Activated naive CD8-positive, alpha-beta T cell treated with anti-CD3 and anti-CD28 coated beads, Interleukin-2, amount 50 U/mL, for 24 hours (primary cell): ENCODE results near the gene TMTC4.

Experiments used
- ATAC-seq: fragments of 150-1000 bp; cut with Tn5 transposase; one replicate; pipeline ENCODE4 v1.10.0; 2021
- DNase-seq: peaks from one replicate; pipeline ENCODE4 v3.0.0; 2021
- H3K27ac Mint-ChIP-seq: one replicate; pipeline ENCODE4 v1.8.0; 2021; ENCODE audit warnings: mild to moderate bottlenecking, mixed read lengths
- H3K27me3 Mint-ChIP-seq: one replicate; pipeline ENCODE4 v1.8.0; 2021; ENCODE audit warnings: mixed read lengths
- H3K36me3 Mint-ChIP-seq: one replicate; pipeline ENCODE4 v1.8.0; 2021; ENCODE audit warnings: low read depth, mixed read lengths
- H3K4me1 Mint-ChIP-seq: one replicate; pipeline ENCODE4 v1.8.0; 2021; ENCODE audit warnings: mixed read lengths
- H3K4me3 Mint-ChIP-seq: one replicate; pipeline ENCODE4 v1.8.0; 2021; ENCODE audit warnings: mild to moderate bottlenecking, moderate library complexity, mixed read lengths
- H3K9me3 Mint-ChIP-seq: one replicate; pipeline ENCODE4 v1.8.0; 2021; ENCODE audit warnings: mixed read lengths

Gene TMTC4

DNA sequence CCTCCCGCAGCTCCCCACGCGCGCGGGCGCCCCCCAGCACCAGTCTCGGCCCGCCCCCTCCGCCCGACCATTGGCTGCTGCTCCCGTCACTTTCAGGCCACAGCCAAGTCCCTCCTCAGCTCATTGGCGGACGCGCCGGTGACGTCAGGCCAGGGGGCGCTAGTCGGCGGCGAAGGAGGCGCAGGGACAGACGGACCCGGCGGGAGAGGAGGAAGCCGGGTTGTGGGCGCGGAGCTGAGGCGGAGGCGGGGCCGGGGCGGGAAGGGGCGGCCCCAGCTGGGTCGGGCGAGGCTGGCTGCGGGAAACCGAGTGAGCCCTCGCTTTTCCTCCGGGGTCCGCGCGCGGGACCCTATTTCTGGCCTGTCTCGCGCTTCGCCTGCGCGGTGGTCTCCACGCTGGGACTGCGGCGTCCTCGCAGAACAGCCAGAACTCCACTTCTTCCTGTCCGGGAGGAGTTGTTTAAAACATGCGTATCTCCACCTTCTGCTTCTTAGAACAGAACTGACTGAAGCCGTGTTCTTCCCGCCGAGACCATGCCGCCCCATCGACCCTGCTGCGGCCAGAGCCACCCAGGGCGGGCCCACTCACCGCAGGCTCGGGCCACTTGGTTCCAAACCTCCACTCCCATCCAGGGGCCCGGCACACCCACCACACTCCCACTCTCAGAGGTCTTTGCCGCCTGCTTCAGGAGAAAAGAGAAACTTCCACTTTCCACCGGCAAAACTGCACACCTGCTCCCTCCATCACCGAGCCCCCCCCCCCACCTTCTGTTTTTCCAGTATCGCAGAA, 471 bp upstream of the TMTC4 start:
- H3K4me3 Mint-ChIP-seq = peak overlapping the region; percentile 79
- no peaks in the 10 kb centered on the region for H3K9me3 Mint-ChIP-seq
- H3K27ac Mint-ChIP-seq = peak overlapping the region; percentile 66
- H3K4me1 Mint-ChIP-seq = peaks cover 26% of the 10 kb centered on the region
- ATAC-seq = peak; percentile 95
- H3K36me3 Mint-ChIP-seq = peaks cover 2% of the 10 kb centered on the region
- peaks cover 13% of the 10 kb centered on the region for H3K27me3 Mint-ChIP-seq
- peak; percentile 100 for DNase-seq

DNA sequence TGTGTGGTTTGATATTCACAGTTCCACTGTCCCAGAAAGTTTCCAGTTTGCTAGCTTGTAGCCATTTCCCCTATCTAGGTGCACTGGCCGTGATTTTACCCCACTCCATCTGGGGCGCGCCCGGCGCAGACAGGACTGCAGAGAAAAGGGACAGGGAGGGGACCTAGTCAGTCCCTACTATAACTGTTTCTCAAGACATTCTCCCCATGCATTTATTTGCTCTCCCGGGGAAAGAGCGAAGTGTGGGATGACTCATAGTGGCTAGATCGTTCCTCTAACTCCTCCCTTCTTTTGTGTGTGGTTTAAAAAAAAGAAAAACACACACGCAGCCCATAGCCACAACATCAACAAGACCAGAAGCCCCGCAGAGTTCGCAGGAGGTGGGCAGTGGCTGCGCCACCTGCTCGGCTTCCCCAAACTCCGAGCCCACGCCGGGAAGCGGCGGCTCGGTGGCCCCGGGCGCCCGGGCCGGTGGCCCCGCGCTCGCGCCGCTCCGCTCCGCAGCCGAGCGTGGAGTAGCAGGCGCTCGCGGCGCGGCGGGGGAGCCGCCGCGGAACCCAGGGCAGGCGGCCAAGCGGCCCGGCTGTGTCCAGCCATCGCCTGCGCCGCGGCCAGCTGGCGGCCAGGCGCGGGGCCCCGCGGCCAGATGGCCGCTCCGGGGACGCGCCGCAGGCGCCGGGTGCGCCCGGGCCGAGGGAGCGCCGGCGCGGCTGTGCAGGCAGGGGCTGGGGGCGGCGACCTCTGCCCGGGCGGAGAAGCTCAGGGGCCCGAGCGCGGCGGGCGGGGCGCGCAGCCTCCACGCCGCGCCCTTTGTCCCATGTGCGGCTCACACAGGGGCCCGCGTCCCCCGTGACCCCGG, 653 bp downstream of the TMTC4 start:
- DNase-seq (peak; percentile 25), ATAC-seq (peak; percentile 31)
- H3K9me3 Mint-ChIP-seq = no peaks in the 10 kb centered on the region
- H3K4me1 Mint-ChIP-seq = peaks cover 26% of the 10 kb centered on the region
- H3K36me3 Mint-ChIP-seq = peaks cover 4% of the 10 kb centered on the region
- H3K27ac Mint-ChIP-seq = peak overlapping the region; percentile 96
- peaks cover 13% of the 10 kb centered on the region for H3K27me3 Mint-ChIP-seq
- H3K4me3 Mint-ChIP-seq = peak overlapping the region; percentile 92

DNA sequence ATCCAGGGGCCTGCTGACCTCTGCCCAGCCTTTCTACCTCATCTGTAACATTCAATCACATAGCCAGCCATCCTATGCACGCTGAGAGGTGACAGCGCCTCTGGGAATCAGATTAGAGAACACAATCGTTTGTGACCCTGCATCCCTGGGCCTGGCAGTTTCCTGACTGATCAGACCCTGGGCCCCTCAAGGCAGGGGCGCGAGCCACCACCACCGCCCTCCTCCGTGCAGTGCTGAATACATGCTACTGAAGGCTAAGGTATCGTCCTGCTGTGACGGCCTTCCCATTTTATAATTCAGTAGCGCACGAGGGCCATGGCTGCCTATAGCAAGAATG, 1.3 kb downstream of the TMTC4 start:
- H3K4me3 Mint-ChIP-seq = peak overlapping the region; percentile 92
- peaks cover 6% of the 10 kb centered on the region for H3K36me3 Mint-ChIP-seq
- peak overlapping the region; percentile 96 for H3K27ac Mint-ChIP-seq
- peaks cover 13% of the 10 kb centered on the region for H3K27me3 Mint-ChIP-seq
- no peaks in the 10 kb centered on the region for H3K9me3 Mint-ChIP-seq
- no peak for DNase-seq
- no peak for ATAC-seq
- peaks cover 26% of the 10 kb centered on the region for H3K4me1 Mint-ChIP-seq

DNA sequence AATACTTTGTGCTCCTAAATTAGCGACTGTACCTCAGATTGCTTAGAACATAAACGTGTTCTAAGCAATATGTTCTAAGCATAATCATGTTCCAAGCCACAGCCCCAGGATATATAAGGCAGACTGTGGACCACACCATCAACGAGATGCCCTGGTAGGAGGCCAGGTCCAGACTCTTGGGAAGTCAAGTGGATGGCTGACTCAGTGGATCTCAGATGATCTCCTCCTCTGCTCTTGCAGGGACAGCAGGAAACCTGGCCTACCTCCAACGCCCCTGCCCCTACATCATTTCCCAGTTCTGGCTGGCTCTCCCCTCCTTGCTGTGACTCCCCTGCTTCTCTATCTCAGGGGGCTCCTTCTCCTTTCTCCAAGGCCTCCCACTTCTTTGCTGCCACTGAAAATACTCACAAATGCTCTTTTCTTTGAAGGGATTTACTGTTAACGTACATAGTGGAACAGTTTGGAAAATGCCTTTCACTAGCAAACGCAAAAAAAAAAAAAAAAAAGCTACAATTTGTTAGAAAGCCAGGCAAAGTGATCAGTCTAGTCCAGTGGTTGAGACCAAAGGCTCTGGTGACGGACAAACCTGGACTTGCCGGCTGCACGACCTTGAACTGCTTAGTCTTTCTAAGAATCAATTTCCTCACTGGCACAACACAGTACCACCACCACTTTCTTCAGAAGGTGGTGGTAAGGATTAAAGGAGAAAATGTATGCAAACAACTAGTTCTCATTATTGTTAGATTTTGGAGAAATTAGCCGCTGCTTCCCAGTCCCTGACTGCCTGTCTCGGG, 3.0 kb downstream of the TMTC4 start:
- no peak for DNase-seq
- H3K27ac Mint-ChIP-seq = no peak overlapping the region
- H3K27me3 Mint-ChIP-seq = peaks cover 13% of the 10 kb centered on the region
- H3K4me3 Mint-ChIP-seq = no peak overlapping the region
- no peak for ATAC-seq
- H3K36me3 Mint-ChIP-seq = peaks cover 15% of the 10 kb centered on the region
- peaks cover 26% of the 10 kb centered on the region for H3K4me1 Mint-ChIP-seq
- no peaks in the 10 kb centered on the region for H3K9me3 Mint-ChIP-seq

DNA sequence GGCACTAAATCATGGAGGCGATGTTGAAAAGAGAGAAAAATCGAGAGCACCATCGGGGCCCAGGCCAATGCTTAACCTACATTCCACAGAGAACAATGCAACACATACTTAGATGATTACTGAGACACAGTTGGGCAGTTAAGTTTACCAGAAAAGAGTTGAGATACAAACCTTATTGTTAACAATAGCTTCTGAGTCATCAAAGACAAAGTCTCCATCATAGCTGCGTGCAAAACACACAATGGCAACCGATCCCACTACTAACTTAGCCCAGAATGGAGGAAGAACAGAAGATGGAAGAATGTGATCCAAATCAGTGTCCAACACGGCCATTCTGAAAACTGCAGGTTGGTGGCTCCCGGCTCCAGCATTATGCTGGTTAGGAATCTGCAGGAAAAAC, 6.2 kb downstream of the TMTC4 start:
- ATAC-seq = no peak

DNA sequence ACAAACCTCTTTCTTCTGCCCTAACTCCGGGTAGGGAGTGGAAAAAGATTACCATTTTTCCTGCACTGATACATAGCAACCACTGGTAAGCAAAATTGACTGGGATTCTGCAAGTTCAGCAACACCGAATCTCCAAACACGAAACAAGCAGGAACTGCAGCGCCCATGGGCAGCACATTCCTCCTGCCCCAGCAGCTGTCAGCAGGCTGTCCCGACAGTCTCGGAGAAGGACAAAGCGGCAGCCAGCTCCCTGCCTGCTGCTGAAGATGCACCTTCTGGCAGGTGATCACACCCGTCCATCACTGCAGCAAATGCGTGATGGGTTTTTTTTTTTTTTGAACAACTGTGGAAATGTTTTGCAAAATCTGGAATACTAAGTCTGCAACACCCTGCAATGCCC, 6.7 kb downstream of the TMTC4 start:
- Mint-ChIP-seq H3K36me3 (peaks cover 29% of the 10 kb centered on the region), H3K27ac (no peak overlapping the region), H3K27me3 (no peaks in the 10 kb centered on the region), H3K4me3 (no peak overlapping the region), H3K4me1 (peaks cover 7% of the 10 kb centered on the region), H3K9me3 (no peaks in the 10 kb centered on the region)
- no peak for DNase-seq
- ATAC-seq = no peak

More for the DNA sequence above, 6.2 kb downstream of the TMTC4 start:
- peaks cover 12% of the 10 kb centered on the region for H3K4me1 Mint-ChIP-seq
- no peak overlapping the region for H3K4me3 Mint-ChIP-seq
- H3K9me3 Mint-ChIP-seq = no peaks in the 10 kb centered on the region
- no peaks in the 10 kb centered on the region for H3K27me3 Mint-ChIP-seq
- H3K36me3 Mint-ChIP-seq = peaks cover 26% of the 10 kb centered on the region
- H3K27ac Mint-ChIP-seq = no peak overlapping the region
- DNase-seq = no peak

DNA sequence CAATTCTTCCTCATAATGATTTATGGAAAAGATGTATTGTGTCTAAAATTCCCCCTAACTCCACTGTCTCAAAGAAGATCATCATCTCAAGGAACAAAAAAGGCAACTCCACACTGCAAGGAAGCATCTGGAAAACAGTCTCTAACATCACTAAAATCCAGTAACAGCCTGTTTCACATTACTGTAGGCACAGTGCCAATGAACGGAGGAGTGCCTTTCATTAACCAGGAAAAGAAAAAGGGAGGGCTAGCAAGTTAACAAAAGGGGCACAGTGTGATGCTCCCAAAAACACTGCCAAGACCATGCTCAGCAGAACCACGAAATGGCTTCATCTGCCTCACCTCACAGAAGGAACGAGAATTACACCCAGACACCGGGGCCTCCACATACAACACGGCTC, 8.5 kb downstream of the TMTC4 start:
- H3K36me3 Mint-ChIP-seq = peaks cover 39% of the 10 kb centered on the region
- H3K4me3 Mint-ChIP-seq = no peak overlapping the region
- no peaks in the 10 kb centered on the region for H3K9me3 Mint-ChIP-seq
- ATAC-seq (no peak), DNase-seq (no peak)
- no peak overlapping the region for H3K27ac Mint-ChIP-seq
- H3K4me1 Mint-ChIP-seq = no peaks in the 10 kb centered on the region
- H3K27me3 Mint-ChIP-seq = no peaks in the 10 kb centered on the region

DNA sequence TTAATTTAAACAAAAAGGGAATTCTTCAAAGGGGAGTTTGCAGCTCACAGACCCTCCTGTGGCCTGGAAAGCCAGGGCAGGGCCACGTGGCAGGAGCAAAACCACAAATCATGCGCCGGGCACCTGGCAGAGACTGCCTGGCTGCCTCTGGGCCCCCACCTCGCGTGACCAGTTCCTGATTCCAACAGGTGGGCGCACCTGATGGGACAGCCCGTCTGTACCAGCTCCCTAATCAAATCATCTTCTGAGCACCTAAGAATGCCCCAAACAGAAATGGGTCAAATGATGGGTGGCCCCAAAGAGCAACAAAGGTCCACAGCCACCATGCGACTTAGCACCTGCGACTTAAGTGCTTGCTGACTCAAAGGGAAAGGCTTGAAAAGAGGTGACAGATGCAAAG, 9.2 kb downstream of the TMTC4 start:
- Mint-ChIP-seq H3K4me3 (no peak overlapping the region), H3K27me3 (no peaks in the 10 kb centered on the region), H3K27ac (no peak overlapping the region), H3K9me3 (no peaks in the 10 kb centered on the region), H3K36me3 (peaks cover 44% of the 10 kb centered on the region), H3K4me1 (no peaks in the 10 kb centered on the region)
- DNase-seq (no peak), ATAC-seq (no peak)

DNA sequence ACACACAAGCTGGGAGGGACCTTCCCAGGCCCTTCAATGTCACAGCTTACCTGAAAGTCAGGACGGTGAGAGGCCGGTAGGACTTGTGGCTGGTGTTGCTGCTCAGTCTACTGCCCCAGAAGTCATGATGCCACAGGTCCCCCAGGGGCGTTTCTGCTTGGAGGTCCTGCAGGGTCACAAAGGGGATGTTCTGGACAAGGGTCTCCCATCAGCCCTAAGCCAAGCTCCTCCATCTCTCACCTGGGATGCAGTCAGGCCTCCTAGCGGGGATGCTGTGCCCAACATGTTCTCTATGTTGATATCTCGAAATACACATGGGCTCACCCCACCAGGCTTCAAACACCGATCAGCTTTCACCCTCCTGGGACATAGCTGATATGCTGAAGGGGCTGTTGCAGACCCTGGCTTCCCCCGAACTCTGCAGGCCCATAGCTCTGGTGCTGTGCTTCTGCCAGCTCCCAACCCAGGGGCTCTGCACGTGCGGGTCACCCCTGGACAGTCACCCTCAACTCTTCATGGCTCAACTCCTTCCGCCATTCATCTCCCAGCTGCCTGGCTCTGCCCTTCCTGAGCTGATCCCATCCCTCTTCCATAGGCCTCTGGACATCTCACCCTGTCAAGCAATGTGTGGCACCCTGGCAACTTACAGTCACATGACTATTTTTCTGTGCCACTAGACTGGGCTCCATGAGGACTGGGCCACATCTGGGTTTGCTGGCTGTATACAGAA, 10.3 kb downstream of the TMTC4 start:
- H3K4me1 Mint-ChIP-seq = peaks cover 4% of the 10 kb centered on the region
- H3K27me3 Mint-ChIP-seq = no peaks in the 10 kb centered on the region
- H3K27ac Mint-ChIP-seq = no peak overlapping the region
- DNase-seq = no peak
- ATAC-seq = no peak
- no peak overlapping the region for H3K4me3 Mint-ChIP-seq
- no peaks in the 10 kb centered on the region for H3K9me3 Mint-ChIP-seq
- H3K36me3 Mint-ChIP-seq = peaks cover 44% of the 10 kb centered on the region

DNA sequence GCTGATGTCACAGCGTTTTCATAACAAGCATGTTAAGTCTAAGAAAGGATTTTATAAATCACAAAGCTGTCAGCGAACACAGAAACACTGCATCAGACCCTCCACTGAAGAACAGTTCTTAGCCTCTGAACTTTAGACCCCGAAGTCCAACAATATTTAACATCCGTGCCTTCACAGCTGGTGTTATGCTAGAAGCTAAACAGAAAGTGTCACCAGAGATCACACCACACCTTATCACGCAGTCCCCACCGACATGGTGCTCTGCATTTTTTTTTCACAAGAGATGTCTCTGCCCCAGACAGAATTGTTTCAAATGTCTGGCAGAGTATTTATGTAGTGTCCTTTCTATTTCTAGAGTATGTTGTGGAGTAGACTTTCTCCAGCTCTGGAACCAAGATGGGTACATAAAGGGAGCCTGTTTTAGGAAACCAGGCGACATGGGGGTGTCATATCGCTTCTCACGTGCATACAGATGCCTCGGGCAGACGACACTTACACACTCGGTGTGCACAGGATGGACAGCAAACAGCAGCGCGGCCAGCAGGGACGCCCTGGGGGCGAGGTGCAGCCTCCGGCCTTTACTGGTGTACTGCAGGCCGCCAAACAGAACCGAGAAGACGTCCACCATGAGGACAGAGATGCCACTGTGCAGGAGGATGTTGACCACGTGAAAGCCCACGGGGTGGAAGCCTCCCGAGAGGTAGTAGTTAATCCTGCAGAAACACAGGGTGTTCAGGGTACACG, 12.0 kb downstream of the TMTC4 start:
- Mint-ChIP-seq H3K4me1 (peaks cover 20% of the 10 kb centered on the region), H3K36me3 (peaks cover 35% of the 10 kb centered on the region)

DNA sequence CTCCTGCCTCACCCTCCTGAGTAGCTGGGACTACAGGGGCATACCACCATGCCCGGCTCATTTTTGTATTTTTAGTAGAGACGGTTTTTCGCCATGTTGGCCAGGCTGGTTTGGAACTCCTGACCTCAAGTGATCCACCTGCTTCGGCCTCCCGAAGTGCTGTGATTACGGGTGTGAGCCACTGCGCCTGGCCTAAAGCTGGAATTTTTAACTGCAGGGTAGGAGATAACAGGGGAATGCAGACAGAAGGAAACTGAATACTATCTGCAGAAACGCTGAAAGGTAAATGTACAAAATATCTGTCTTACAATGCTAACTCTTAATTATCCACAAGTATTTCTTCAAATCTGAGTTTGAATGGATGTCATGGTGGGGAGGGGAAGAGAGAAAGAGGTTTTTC, 13.8 kb downstream of the TMTC4 start:
- H3K27me3 Mint-ChIP-seq = no peaks in the 10 kb centered on the region
- H3K36me3 Mint-ChIP-seq = peaks cover 30% of the 10 kb centered on the region
- peaks cover 25% of the 10 kb centered on the region for H3K4me1 Mint-ChIP-seq
- no peak overlapping the region for H3K4me3 Mint-ChIP-seq
- H3K27ac Mint-ChIP-seq = no peak overlapping the region
- DNase-seq (no peak), ATAC-seq (no peak)
- H3K9me3 Mint-ChIP-seq = no peaks in the 10 kb centered on the region

More for the DNA sequence above, 12.0 kb downstream of the TMTC4 start:
- DNase-seq = no peak
- H3K4me3 Mint-ChIP-seq = no peak overlapping the region
- H3K9me3 Mint-ChIP-seq = no peaks in the 10 kb centered on the region
- no peaks in the 10 kb centered on the region for H3K27me3 Mint-ChIP-seq
- no peak for ATAC-seq
- H3K27ac Mint-ChIP-seq = no peak overlapping the region

DNA sequence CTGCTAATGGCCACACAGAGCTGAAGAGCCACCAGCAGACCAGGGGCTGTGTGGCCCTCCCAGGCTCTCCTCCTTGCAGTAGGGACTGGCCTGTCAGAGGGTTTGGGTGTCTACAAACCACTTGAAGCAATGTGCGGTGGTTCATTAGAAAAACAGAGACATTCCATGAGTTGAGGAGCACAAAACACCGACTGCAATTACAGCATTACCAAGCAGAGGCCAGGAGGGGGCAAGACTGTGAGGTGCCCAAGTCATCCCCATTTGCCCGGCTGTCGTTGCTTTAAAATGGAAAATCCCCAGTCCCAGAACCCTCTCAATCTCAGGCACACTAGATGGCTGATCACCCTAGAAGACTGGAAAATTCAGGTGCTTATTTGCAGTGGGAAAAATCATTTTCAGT, 15.0 kb downstream of the TMTC4 start:
- Mint-ChIP-seq H3K9me3 (no peaks in the 10 kb centered on the region), H3K27me3 (no peaks in the 10 kb centered on the region), H3K4me1 (peaks cover 25% of the 10 kb centered on the region), H3K27ac (no peak overlapping the region), H3K4me3 (no peak overlapping the region), H3K36me3 (peaks cover 29% of the 10 kb centered on the region)
- ATAC-seq (no peak), DNase-seq (no peak)

DNA sequence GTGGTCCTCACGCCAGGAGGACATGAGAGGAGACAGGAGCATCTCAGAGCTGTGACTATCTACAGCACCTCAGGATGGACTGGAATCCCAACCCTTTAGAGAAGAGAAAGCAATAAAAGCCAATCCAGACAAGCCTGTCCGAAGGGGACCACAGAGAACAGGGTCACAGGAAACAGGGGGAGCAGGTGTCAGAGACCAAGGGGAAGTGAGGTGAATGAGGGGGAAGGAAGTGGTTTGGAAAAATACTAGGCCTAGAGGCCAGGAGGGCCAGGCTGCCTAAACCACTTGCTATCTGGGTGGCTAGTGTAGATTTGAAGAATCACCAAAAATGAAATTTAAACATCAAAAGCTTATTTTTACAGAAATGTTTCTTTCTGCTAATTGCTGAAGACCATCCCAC, 16.2 kb downstream of the TMTC4 start:
- Mint-ChIP-seq H3K27ac (peak overlapping the region; percentile 57), H3K36me3 (peaks cover 32% of the 10 kb centered on the region), H3K27me3 (no peaks in the 10 kb centered on the region), H3K4me3 (no peak overlapping the region), H3K4me1 (peaks cover 25% of the 10 kb centered on the region), H3K9me3 (no peaks in the 10 kb centered on the region)
- ATAC-seq = peak; percentile 80
- no peak for DNase-seq
